ENCODE measurements around the gene MCCC2.
"Not testable (repeated sequence)": the region's sequence is repeated elsewhere in the genome, so short reads cannot be mapped to it uniquely, and the experiment has no call there.

Gene MCCC2

GRCh38 chr5:71601222-71602026, 14.3 kb downstream of the MCCC2 start:
- TF ChIP-seq, protein P1, sequence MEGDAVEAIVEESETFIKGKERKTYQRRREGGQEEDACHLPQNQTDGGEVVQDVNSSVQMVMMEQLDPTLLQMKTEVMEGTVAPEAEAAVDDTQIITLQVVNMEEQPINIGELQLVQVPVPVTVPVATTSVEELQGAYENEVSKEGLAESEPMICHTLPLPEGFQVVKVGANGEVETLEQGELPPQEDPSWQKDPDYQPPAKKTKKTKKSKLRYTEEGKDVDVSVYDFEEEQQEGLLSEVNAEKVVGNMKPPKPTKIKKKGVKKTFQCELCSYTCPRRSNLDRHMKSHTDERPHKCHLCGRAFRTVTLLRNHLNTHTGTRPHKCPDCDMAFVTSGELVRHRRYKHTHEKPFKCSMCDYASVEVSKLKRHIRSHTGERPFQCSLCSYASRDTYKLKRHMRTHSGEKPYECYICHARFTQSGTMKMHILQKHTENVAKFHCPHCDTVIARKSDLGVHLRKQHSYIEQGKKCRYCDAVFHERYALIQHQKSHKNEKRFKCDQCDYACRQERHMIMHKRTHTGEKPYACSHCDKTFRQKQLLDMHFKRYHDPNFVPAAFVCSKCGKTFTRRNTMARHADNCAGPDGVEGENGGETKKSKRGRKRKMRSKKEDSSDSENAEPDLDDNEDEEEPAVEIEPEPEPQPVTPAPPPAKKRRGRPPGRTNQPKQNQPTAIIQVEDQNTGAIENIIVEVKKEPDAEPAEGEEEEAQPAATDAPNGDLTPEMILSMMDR (IDR thresholded peaks at IDR 0.05; ENCODE audit: control insufficient read depth, insufficient read depth, low read depth, low read length, missing control alignments), result peak; percentile 62
- H3K4me3 ChIP-seq (ENCODE audit: control insufficient read depth, low read depth, low read length), result no peak overlapping the region
- peak; percentile 91 for DNase-seq (ENCODE audit: low read depth)

GRCh38 chr5:71609916-71610315, 22.8 kb downstream of the MCCC2 start:
- DNase-seq (ENCODE audit: low read depth); H3K4me3 ChIP-seq (ENCODE audit: control insufficient read depth, low read depth, low read length): not testable (repeated sequence)

- no peak overlapping the region for H3K4me3 ChIP-seq (ENCODE audit: control insufficient read depth, low read depth, low read length)
- no peak for DNase-seq (ENCODE audit: low read depth)
- TF ChIP-seq, protein P1 (IDR thresholded peaks at IDR 0.05; ENCODE audit: control insufficient read depth, insufficient read depth, low read depth, low read length, missing control alignments), result no peak
Observed at GRCh38 chr5:71615809-71616208, 28.7 kb downstream of the MCCC2 start.

GRCh38 chr5:71620630-71621029, 33.5 kb downstream of the MCCC2 start:
- TF ChIP-seq, protein P1 (IDR thresholded peaks at IDR 0.05; ENCODE audit: control insufficient read depth, insufficient read depth, low read depth, low read length, missing control alignments), result no peak
- DNase-seq (ENCODE audit: low read depth), result no peak
- no peak overlapping the region for H3K4me3 ChIP-seq (ENCODE audit: control insufficient read depth, low read depth, low read length)

- H3K4me3 ChIP-seq (ENCODE audit: control insufficient read depth, low read depth, low read length), result no peak overlapping the region
- TF ChIP-seq, protein P1 (IDR thresholded peaks at IDR 0.05; ENCODE audit: control insufficient read depth, insufficient read depth, low read depth, low read length, missing control alignments), result no peak
- DNase-seq (ENCODE audit: low read depth), result no peak
Observed at GRCh38 chr5:71621268-71621667, 34.1 kb downstream of the MCCC2 start.

DNA sequence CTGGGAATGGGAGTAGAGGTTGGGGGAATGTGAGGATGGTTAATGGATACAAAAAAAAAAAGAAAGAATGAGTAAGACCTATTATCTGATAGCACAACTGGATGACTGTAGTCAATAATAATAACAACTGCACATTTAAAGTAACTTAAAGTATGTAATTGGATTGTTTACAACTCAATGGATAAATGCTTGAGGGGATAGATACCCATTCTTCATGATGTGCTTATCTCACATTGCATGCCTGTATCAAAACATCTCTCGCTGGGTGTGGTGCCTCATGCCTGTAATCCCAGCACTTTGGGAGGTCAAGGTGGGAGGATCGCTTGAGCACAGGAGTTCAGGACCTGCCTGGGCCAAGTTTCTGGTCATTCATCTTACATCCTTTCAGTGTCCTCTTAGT, 34.6 kb downstream of the MCCC2 start:
- TF ChIP-seq, protein P1 (IDR thresholded peaks at IDR 0.05; ENCODE audit: control insufficient read depth, insufficient read depth, low read depth, low read length, missing control alignments), result no peak
- no peak for DNase-seq (ENCODE audit: low read depth)
- H3K4me3 ChIP-seq (ENCODE audit: control insufficient read depth, low read depth, low read length), result no peak overlapping the region

DNA sequence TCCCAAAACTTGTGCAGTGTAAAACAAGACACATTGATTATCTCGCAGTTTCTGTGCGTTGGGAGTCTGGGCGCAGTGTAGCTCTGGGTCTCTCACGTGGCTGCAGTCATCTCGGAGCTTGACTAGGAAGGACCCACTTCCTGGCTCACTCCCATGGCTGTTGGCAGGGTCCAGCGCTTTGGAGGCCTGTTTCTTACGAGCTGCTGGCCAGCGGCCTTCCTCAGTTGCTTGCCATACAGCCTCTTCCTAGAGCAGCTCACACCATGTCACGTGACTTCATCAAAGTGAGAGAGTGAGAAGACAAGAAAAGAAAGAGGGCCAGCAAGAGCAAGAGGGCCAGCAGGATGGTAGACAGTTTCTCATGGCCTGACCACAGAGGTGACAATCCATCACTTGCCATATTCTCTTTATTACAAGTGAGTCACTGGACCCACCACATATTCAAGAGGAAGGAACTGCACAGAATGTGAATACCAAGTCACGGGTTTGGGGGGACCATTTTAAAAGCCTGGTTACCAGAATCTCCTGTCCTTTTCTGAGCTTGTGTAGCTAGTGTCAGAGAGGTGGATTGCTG, 36.2 kb downstream of the MCCC2 start:
- TF ChIP-seq, protein P1 (IDR thresholded peaks at IDR 0.05; ENCODE audit: control insufficient read depth, insufficient read depth, low read depth, low read length, missing control alignments), result no peak
- no peak overlapping the region for H3K4me3 ChIP-seq (ENCODE audit: control insufficient read depth, low read depth, low read length)
- no peak for DNase-seq (ENCODE audit: low read depth)
